Upper lobe of right lung (tissue), 1 donor: Measurements from ENCODE around the gene WNT11. TPM values are rescaled to one million over a fixed set of nuclear protein-coding genes. Genes with fewer than 3 reads are reported as not detected.

Source experiments
- ATAC-seq: fragments of 200-7000 bp; cut with Tn5 transposase; one replicate; pipeline ENCODE4 v1.9.1; 2020; ENCODE audit warnings: mild to moderate bottlenecking, moderate library complexity
- DNase-seq: peaks from one replicate; pipeline ENCODE4 v3.0.0-alpha.2; 2020
- H3K27ac ChIP-seq: fragments of 200-600 bp; one replicate; pipeline ENCODE4 v1.8.0; 2022
- H3K27me3 ChIP-seq: fragments of 200-600 bp; one replicate; pipeline ENCODE4 v1.8.0; 2022; ENCODE audit warnings: mild to moderate bottlenecking
- H3K36me3 ChIP-seq: fragments of 200-600 bp; one replicate; pipeline ENCODE4 v1.8.0; 2022
- H3K4me1 ChIP-seq: fragments of 200-600 bp; one replicate; pipeline ENCODE4 v1.8.0; 2022
- H3K4me3 ChIP-seq: fragments of 200-600 bp; one replicate; pipeline ENCODE4 v1.8.0; 2022; ENCODE audit warnings: mild to moderate bottlenecking
- H3K9me3 ChIP-seq: fragments of 200-600 bp; one replicate; pipeline ENCODE4 v1.8.0; 2022
- CTCF ChIP-seq: fragments of 200-600 bp; IDR thresholded peaks from one replicate; pipeline ENCODE4 v1.8.0; 2022; ENCODE audit warnings: antibody characterized with exemption
- intact Hi-C: fragments of 100-400 bp; cut with DNase I; formaldehyde crosslinking; loops from one replicate; pipeline ENCODE4 v1.11.0; 2022
- total RNA-seq: library from RNA; stranded (reverse); fragmentation: NEBNext Ultra II Directional; extraction: Animal tissue kit (Norgen Biotek cat#: 25700); gene quantifications from one replicate; pipeline ENCODE4 v1.2.1, GENCODE V29; 2021
- donor health status: DM: no; HTN: yes; CAD: no; lungs with severe emphysema.

The WNT11 gene
- total RNA-seq, 1 donor from 2014 or later = 8.7 TPM

GRCh38 chr11:76216536-76217325, 10.4 kb upstream of the WNT11 start:
- ATAC-seq = no peak
- Histone ChIP-seq H3K9me3 (no peaks in the 10 kb centered on the region), H3K4me3 (no peak overlapping the region), H3K27me3 (peaks cover 11% of the 10 kb centered on the region), H3K27ac (no peak overlapping the region), H3K4me1 (no peaks in the 10 kb centered on the region), H3K36me3 (no peaks in the 10 kb centered on the region)
- TF ChIP-seq CTCF = no peak
- DNase-seq = no peak
- intact Hi-C loops = no loop called here

- no peaks in the 10 kb centered on the region for H3K9me3 ChIP-seq
- H3K4me3 ChIP-seq = no peak overlapping the region
- H3K27me3 ChIP-seq = peaks cover 17% of the 10 kb centered on the region
- no peak overlapping the region for H3K27ac ChIP-seq
- ATAC-seq (no peak), DNase-seq (no peak)
- H3K36me3 ChIP-seq = no peaks in the 10 kb centered on the region
- H3K4me1 ChIP-seq = no peaks in the 10 kb centered on the region
- intact Hi-C loops = no loop called here
- TF ChIP-seq CTCF = no peak
These were observed 9.6 kb upstream of the WNT11 start for GRCh38 chr11:76215941-76216340.

- Histone ChIP-seq H3K4me1 (no peaks in the 10 kb centered on the region), H3K36me3 (no peaks in the 10 kb centered on the region), H3K4me3 (no peak overlapping the region), H3K27me3 (peaks cover 19% of the 10 kb centered on the region), H3K9me3 (no peaks in the 10 kb centered on the region), H3K27ac (no peak overlapping the region)
- TF ChIP-seq CTCF = no peak
- intact Hi-C loops = no loop called here
- DNase-seq (no peak), ATAC-seq (no peak)
These were observed 8.8 kb upstream of the WNT11 start for GRCh38 chr11:76214968-76215548.

GRCh38 chr11:76214186-76214585, 7.9 kb upstream of the WNT11 start:
- Histone ChIP-seq H3K27ac (no peak overlapping the region), H3K9me3 (no peaks in the 10 kb centered on the region), H3K4me1 (peaks cover 3% of the 10 kb centered on the region), H3K36me3 (no peaks in the 10 kb centered on the region), H3K4me3 (no peak overlapping the region), H3K27me3 (peaks cover 19% of the 10 kb centered on the region)
- ATAC-seq (no peak), DNase-seq (no peak)
- intact Hi-C loops = no loop called here
- TF ChIP-seq CTCF = no peak

GRCh38 chr11:76212086-76213035, 6.1 kb upstream of the WNT11 start:
- no peak for DNase-seq
- no peak for TF ChIP-seq CTCF

More at GRCh38 chr11:76212086-76213035, 6.1 kb upstream of the WNT11 start:
- Histone ChIP-seq H3K36me3 (no peaks in the 10 kb centered on the region), H3K4me1 (peaks cover 13% of the 10 kb centered on the region), H3K27ac (no peak overlapping the region), H3K9me3 (no peaks in the 10 kb centered on the region), H3K4me3 (no peak overlapping the region), H3K27me3 (peaks cover 19% of the 10 kb centered on the region)
- intact Hi-C loops = no loop called here
- ATAC-seq = no peak
